HUDEP-2 (cell line): ENCODE data around the gene PSMD7.
"Not testable (repeated sequence)": the region's sequence is repeated elsewhere in the genome, so short reads cannot be mapped to it uniquely, and the experiment has no call there.

Experiments used
- DNase-seq, 76 experiments: peaks; one replicate each; lab custom pipeline; 2025; ENCODE audit not compliant: unreplicated experiment in 76 of 76; lab: John Stamatoyannopoulos, UW

PSMD7 gene

DNA sequence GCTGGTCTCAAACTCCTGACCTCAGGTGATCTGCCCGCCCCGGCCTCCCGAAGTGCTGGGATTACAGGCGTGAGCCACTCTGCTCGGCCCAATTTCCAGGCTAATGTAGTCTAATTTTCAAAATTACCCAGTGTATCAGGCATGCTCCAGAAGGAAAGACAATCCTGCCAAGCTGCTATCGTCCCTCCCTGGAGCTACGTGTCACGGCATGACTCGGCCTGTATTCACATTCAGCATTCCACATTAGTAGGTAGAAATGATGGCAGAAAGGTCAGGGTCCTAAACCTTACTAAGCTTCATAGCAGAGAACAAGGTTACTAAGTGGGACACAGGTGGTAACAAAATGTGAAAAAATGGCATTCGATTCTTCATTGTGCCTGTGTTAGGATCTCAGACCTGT is 42.6 kb downstream of the PSMD7 start:
- not testable (repeated sequence) for DNase-seq

DNA sequence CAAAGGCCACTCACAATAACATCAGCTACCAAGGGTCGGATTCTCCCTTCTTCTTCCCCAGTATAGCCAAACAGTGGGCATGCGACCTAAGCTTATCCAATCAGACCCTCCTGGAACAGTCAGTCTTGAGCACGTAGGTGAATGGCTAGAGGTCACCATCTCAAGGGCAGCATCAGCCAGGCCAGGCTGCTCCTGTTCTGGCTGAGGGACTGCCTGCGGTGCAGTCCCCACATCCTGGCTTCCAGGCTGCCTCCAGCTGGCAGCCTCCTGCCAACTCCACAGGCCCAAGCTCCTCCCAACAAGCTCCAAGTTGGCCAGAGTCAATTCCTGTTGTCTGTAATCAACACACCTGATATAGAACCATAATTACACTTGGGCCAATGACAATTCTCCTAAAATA is 56.4 kb downstream of the PSMD7 start:
- not testable (repeated sequence) for DNase-seq
